CD4-positive, alpha-beta T cell treated with Interleukin-21 for 1 hour (primary cell): ENCODE results near the gene PDRG1.

Source experiments
- DNase-seq: peaks from one replicate; pipeline ENCODE4 v3.0.0-alpha.2; 2020

Gene PDRG1

DNA sequence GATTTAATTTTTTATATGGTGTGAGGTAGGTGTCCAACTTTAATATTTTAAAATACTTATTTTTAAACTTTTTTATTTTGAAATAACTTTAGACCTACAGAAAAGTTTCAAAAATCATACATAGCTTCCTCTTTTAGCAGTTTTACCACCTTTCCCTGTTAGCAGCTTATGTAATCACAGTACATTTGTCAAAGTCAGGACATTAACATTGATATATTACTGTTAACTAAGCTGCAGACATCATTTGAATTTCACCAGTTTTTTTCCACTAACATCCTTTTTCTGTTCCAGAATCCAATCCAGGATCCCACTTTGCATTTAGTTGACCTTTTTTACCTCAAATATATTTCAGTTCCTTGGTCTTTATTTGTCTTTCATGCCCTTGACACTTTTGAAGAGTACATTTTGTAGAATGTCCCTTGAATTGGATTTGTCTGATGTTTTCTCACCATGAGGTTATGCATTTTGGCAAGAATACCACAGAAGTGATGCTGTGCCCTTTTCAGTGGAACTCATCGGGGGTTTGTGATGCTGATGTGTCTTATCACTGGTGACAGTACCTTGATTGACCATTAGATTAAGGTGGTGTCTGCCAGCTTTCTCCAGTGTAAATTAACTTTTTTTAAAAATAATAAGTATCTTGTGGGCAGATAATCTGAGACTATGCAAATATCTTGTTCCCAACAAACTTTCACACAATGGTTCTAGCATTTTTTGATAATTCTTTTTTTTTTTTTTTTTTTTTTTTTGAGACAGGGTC lies 48.0 kb downstream of the PDRG1 start:
- DNase-seq = no peak

DNA sequence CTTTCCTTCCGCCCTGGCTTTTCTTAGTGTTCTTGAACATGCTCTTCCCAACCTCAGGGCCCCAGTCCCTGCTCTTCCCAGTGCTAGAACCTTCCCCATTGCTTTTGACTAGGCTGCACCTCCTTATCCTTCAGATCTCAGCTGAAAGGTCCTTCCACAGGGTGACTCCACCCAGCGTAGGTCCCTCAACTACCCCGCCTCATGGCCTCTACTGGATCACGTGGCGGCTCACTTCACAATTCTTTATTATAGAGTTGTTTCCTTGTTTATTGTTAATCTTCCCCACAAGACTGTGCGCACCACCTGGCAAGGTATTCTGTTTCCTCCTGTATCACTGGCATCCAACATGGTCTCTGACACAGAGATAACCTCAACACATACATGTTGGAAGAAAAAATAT lies 50.2 kb downstream of the PDRG1 start:
- no peak for DNase-seq

- no peak for DNase-seq
These were observed 54.3 kb downstream of the PDRG1 start for GRCh38 chr20:31897541-31897940.

- DNase-seq = no peak
These were observed 55.8 kb downstream of the PDRG1 start for GRCh38 chr20:31896049-31896448.

GRCh38 chr20:31894980-31895675 lies 56.7 kb downstream of the PDRG1 start:
- DNase-seq = peak; percentile 48
